KMS-11 (cell line): ENCODE data around the gene FOXO1.

ENCODE experiments used
- H2AFZ ChIP-seq: fragments of 200-600 bp; sonication (generic); 2 replicates; pipeline ENCODE4 v1.6.1; 2016; ENCODE audit warnings: antibody characterized with exemption, mixed run types, low read depth
- H3K27ac ChIP-seq: fragments of 200-600 bp; sonication (generic); 2 replicates; pipeline ENCODE4 v1.6.1; 2016; ENCODE audit warnings: mild to moderate bottlenecking, mixed run types
- H3K27me3 ChIP-seq: fragments of 200-600 bp; sonication (generic); 2 replicates; pipeline ENCODE4 v1.6.1; 2017; ENCODE audit warnings: mild to moderate bottlenecking, low read depth, mixed run types, moderate library complexity; ENCODE audit not compliant: insufficient read depth
- H3K36me3 ChIP-seq: fragments of 200-600 bp; sonication (generic); 2 replicates; pipeline ENCODE4 v1.6.1; 2017; ENCODE audit warnings: mild to moderate bottlenecking, mixed run types; ENCODE audit not compliant: insufficient read depth
- H3K4me1 ChIP-seq: fragments of 200-600 bp; sonication (generic); 2 replicates; pipeline ENCODE4 v1.6.1; 2016; ENCODE audit warnings: mild to moderate bottlenecking, low read depth, mixed run types; ENCODE audit not compliant: poor library complexity, severe bottlenecking
- H3K4me2 ChIP-seq: fragments of 200-600 bp; sonication (generic); 2 replicates; pipeline ENCODE4 v1.7.0; 2016; ENCODE audit warnings: mild to moderate bottlenecking, mixed run types
- H3K4me3 ChIP-seq: fragments of 200-600 bp; sonication (generic); IDR thresholded peaks from 2 replicates; pipeline ENCODE4 v1.6.1; 2017; ENCODE audit warnings: low read depth, low read length, mixed read lengths; ENCODE audit not compliant: insufficient read depth
- H3K79me2 ChIP-seq: fragments of 200-600 bp; sonication (generic); 2 replicates; pipeline ENCODE4 v1.6.1; 2016; ENCODE audit warnings: low read depth, mixed run types; ENCODE audit not compliant: insufficient read depth
- H3K9ac ChIP-seq: fragments of 200-600 bp; sonication (generic); 2 replicates; pipeline ENCODE4 v1.6.1; 2016; ENCODE audit warnings: mild to moderate bottlenecking, mixed run types
- H4K20me1 ChIP-seq: fragments of 200-600 bp; sonication (generic); 2 replicates; pipeline ENCODE4 v1.6.1; 2016; ENCODE audit warnings: mild to moderate bottlenecking, mixed run types; ENCODE audit not compliant: insufficient read depth
- TF ChIP-seq, protein P1 (sequence below): fragments of 200-600 bp; sonication (generic); conservative IDR thresholded peaks from 2 replicates; pipeline ENCODE4 v1.6.1; 2017; ENCODE audit warnings: low read depth, mild to moderate bottlenecking, antibody characterized with exemption, low read length, moderate library complexity, mixed read lengths

The FOXO1 gene

DNA sequence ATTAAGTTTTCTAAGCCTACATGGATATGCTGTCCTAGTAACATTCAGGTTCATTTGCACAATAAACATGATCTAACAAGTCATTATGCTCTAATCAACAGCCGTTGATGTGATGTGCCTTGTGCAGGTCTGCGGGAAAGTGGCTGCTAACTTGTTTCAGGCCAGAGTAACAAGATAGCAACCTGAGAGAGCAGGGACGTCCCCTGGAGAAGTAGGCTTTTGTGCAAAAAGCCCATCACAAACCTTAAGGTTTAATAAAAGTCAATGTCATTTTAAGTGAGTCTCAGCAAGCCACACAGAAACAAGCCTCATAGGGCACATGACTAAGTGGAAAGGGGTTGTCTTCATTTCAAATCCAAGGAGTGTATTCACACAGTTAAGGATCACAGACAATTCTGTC, 17.6 kb downstream of the FOXO1 start:
- Histone ChIP-seq H2AFZ (no peak overlapping the region), H3K27me3 (no peaks in the 10 kb centered on the region), H3K36me3 (no peaks in the 10 kb centered on the region), H3K27ac (no peak overlapping the region), H3K9ac (no peak overlapping the region), H3K4me2 (no peak overlapping the region), H3K4me1 (peaks cover 19% of the 10 kb centered on the region), H3K4me3 (no peak overlapping the region), H3K79me2 (peaks cover 63% of the 10 kb centered on the region; the same call in 1 of the 2 replicates), H4K20me1 (no peaks in the 10 kb centered on the region)
- TF ChIP-seq, protein P1, sequence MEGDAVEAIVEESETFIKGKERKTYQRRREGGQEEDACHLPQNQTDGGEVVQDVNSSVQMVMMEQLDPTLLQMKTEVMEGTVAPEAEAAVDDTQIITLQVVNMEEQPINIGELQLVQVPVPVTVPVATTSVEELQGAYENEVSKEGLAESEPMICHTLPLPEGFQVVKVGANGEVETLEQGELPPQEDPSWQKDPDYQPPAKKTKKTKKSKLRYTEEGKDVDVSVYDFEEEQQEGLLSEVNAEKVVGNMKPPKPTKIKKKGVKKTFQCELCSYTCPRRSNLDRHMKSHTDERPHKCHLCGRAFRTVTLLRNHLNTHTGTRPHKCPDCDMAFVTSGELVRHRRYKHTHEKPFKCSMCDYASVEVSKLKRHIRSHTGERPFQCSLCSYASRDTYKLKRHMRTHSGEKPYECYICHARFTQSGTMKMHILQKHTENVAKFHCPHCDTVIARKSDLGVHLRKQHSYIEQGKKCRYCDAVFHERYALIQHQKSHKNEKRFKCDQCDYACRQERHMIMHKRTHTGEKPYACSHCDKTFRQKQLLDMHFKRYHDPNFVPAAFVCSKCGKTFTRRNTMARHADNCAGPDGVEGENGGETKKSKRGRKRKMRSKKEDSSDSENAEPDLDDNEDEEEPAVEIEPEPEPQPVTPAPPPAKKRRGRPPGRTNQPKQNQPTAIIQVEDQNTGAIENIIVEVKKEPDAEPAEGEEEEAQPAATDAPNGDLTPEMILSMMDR = no peak

DNA sequence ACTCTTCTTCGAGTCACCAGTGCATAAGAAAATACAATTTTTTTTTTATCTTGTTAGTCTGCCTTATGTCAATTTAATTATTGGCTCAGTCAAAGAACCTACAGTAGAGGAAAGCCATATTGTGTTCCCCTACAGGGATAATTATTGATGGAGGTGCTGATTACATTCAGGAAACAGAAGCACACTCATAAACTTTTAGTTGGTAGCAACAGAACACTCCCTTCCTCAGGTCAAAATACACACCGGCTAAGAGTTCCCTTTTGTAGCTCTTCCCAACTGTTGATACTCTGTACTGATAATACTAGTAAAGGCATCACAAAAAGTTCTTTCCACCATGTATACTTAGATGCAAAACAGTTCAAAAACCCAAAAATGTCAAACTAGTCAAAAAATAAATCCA, 18.4 kb downstream of the FOXO1 start:
- no peak overlapping the region for H2AFZ ChIP-seq
- no peak overlapping the region for H3K27ac ChIP-seq
- peaks cover 14% of the 10 kb centered on the region for H3K4me1 ChIP-seq
- no peak overlapping the region for H3K4me3 ChIP-seq
- H3K36me3 ChIP-seq = no peaks in the 10 kb centered on the region
- H3K9ac ChIP-seq = no peak overlapping the region
- TF ChIP-seq, protein P1 = no peak
- no peaks in the 10 kb centered on the region for H4K20me1 ChIP-seq
- no peak overlapping the region for H3K4me2 ChIP-seq
- no peaks in the 10 kb centered on the region for H3K27me3 ChIP-seq
- peaks cover 55% of the 10 kb centered on the region; the same call in 1 of the 2 replicates for H3K79me2 ChIP-seq

DNA sequence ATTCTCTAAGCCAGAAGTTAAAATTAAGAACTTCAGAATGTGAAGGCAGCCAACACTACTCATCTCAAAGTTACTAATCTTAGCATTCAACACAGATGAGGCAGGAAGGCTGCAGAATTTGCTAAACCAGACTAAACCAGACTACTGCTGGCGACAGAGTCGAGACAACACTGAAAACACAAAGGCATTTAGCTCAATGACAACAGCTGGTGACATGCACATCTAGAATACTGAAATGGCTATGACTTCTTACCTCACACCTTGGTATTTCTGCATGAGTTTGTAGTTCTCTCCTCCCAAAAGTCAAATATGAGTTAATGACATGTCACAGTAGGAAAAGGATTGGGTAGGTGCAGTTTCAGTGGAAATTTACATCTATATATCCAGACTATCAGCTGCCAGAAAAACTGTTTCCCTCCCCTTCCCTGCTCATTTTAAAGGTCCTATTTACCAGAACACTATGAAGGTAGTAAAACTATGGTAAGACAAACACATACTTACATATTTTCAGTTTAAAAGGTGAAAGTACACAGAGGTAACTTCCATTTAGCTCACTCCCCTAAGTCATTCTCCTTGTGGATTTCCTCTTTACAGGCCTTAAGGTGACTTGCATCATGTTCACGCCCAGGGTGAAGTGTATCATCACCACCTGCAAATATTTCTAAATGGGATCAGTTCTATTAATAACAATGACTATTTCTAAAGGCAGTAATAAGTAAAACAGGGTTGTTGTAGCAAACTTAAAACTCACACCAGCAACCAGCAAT, 21.4 kb downstream of the FOXO1 start:
- Histone ChIP-seq H4K20me1 (no peaks in the 10 kb centered on the region), H3K36me3 (no peaks in the 10 kb centered on the region), H3K4me2 (no peak overlapping the region), H3K4me1 (peaks cover 29% of the 10 kb centered on the region), H3K27ac (no peak overlapping the region), H3K9ac (no peak overlapping the region), H3K27me3 (no peaks in the 10 kb centered on the region), H3K79me2 (peaks cover 51% of the 10 kb centered on the region; the same call in 1 of the 2 replicates), H3K4me3 (no peak overlapping the region), H2AFZ (no peak overlapping the region)
- TF ChIP-seq, protein P1 = no peak

DNA sequence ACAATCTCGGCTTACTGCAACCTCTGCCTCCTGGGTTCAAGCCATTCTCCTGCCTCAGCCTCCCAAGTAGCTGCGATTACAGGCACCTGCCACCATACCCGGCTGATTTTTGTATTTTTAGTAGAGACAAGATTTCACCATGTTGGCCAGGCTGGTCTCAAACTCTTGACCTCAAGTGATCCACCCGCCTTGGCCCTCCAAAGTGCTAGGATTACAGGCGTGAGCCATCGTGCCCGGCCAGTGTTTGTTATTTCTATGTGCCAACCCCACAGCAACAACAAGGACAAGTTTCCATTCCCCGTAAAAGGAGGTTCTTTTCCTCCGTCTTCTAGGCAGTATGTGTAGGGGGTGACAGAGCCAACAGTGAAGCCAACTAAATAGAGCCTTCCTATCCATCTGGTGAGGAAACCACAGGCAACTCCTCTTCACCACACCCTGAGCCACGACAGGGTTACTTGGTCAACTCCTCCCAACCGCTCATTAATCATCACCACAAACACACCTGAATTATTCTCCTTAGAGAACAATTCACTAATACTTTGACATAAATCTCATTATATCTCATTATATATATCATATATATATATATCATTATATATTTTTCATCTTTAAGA, 25.5 kb downstream of the FOXO1 start:
- Histone ChIP-seq H3K36me3 (no peaks in the 10 kb centered on the region), H3K27me3 (no peaks in the 10 kb centered on the region), H3K9ac (no peak overlapping the region), H3K27ac (no peak overlapping the region), H4K20me1 (no peaks in the 10 kb centered on the region), H3K4me2 (no peak overlapping the region), H3K79me2 (peaks cover 40% of the 10 kb centered on the region; the same call in 1 of the 2 replicates), H3K4me3 (no peak overlapping the region), H3K4me1 (peaks cover 37% of the 10 kb centered on the region), H2AFZ (no peak overlapping the region)
- TF ChIP-seq, protein P1 = no peak
